Stimulated activated naive CD8-positive, alpha-beta T cell treated with anti-CD3 and anti-CD28 coated beads, Interleukin-15, Interleukin-2, amounts not matched to agents 100 ng/mL and 50 ng/mL, for 24 hours (primary cell): Measurements from ENCODE around the gene MAGI2.

Experiments
- H3K27ac Mint-ChIP-seq: one replicate; pipeline ENCODE4 v1.8.0; 2021; ENCODE audit warnings: mild to moderate bottlenecking, mixed read lengths
- H3K27me3 Mint-ChIP-seq: one replicate; pipeline ENCODE4 v1.8.0; 2021; ENCODE audit warnings: mixed read lengths
- H3K36me3 Mint-ChIP-seq: one replicate; pipeline ENCODE4 v1.8.0; 2021; ENCODE audit warnings: low read depth, mixed read lengths
- H3K4me1 Mint-ChIP-seq: one replicate; pipeline ENCODE4 v1.8.0; 2021; ENCODE audit warnings: low read depth, mixed read lengths
- H3K4me3 Mint-ChIP-seq: one replicate; pipeline ENCODE4 v1.8.0; 2021; ENCODE audit warnings: mild to moderate bottlenecking, mixed read lengths
- H3K9me3 Mint-ChIP-seq: one replicate; pipeline ENCODE4 v1.8.0; 2021; ENCODE audit warnings: mixed read lengths

The MAGI2 gene

DNA sequence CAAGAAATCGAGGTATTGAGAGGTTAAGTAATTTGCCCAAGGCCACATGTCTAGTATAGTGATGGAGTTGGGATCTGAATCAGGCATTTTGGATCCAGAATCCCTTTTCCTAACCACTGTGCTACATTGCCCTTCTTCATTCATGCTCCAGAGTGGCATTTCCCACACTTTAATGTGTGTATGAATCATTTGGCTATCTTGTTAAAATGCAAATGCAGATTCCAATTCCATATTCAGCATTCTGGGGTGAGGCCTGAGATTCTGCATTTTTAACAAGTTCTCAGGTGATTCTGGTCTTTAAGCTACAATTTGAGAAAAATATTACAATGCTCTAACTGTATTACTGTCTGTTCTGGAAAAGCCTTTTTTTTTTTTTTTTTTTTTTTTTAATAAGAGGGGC, 1023.6 kb downstream of the MAGI2 start:
- Mint-ChIP-seq H3K4me3 (no peak overlapping the region), H3K4me1 (no peaks in the 10 kb centered on the region), H3K27ac (no peak overlapping the region), H3K9me3 (no peaks in the 10 kb centered on the region), H3K36me3 (no peaks in the 10 kb centered on the region), H3K27me3 (no peaks in the 10 kb centered on the region)

- no peak overlapping the region for H3K27ac Mint-ChIP-seq
- H3K36me3 Mint-ChIP-seq: no peaks in the 10 kb centered on the region
- no peak overlapping the region for H3K4me3 Mint-ChIP-seq
- H3K9me3 Mint-ChIP-seq: peaks cover 7% of the 10 kb centered on the region
- H3K27me3 Mint-ChIP-seq: no peaks in the 10 kb centered on the region
- no peaks in the 10 kb centered on the region for H3K4me1 Mint-ChIP-seq
Observed at GRCh38 chr7:78427209-78427608, 1026.3 kb downstream of the MAGI2 start.

GRCh38 chr7:78420001-78420400, 1033.5 kb downstream of the MAGI2 start:
- Mint-ChIP-seq H3K4me1 (no peaks in the 10 kb centered on the region), H3K4me3 (no peak overlapping the region), H3K27me3 (no peaks in the 10 kb centered on the region), H3K9me3 (peaks cover 13% of the 10 kb centered on the region), H3K27ac (no peak overlapping the region), H3K36me3 (no peaks in the 10 kb centered on the region)

DNA sequence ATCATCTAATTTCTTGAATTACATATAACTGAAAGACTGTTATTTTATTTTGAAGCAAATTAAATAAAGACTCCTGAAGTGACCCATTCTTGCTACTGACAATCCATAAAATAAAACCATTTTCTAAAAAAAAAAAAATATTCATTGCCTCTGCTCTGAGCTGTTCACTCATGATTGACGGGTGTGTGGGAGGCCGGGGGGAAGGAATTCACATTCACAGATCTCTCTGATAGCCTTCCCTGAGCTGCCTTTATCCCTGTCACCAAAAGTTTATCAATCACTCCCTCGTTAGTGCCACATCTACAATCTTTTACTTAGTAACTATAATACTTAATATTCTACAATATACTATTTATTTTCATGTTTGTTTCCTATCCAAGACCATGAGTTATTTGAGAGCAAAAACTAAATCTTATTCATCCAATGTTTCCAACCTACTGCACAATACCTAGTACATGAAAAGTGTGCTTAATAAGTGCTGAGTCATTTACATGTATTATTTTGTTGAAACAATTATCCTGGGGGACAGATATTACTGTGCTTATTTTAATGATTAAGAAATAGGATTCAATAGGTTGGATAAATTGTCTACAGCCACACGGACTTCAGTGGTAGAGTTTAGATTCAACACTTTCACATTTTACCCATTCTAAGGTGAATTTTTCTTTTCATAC, 1036.2 kb downstream of the MAGI2 start:
- H3K27me3 Mint-ChIP-seq: no peaks in the 10 kb centered on the region

GRCh38 chr7:78413568-78413967, 1039.9 kb downstream of the MAGI2 start:
- Mint-ChIP-seq H3K9me3 (peaks cover 6% of the 10 kb centered on the region), H3K27me3 (no peaks in the 10 kb centered on the region)

More for the DNA sequence above, 1036.2 kb downstream of the MAGI2 start:
- Mint-ChIP-seq H3K4me3 (no peak overlapping the region), H3K4me1 (no peaks in the 10 kb centered on the region), H3K9me3 (peaks cover 6% of the 10 kb centered on the region), H3K27ac (no peak overlapping the region), H3K36me3 (no peaks in the 10 kb centered on the region)

GRCh38 chr7:78412216-78412858, 1041.1 kb downstream of the MAGI2 start:
- H3K9me3 Mint-ChIP-seq: peaks cover 6% of the 10 kb centered on the region
- no peaks in the 10 kb centered on the region for H3K4me1 Mint-ChIP-seq
- no peak overlapping the region for H3K4me3 Mint-ChIP-seq
- H3K27me3 Mint-ChIP-seq: no peaks in the 10 kb centered on the region
- no peaks in the 10 kb centered on the region for H3K36me3 Mint-ChIP-seq
- no peak overlapping the region for H3K27ac Mint-ChIP-seq

More at GRCh38 chr7:78413568-78413967, 1039.9 kb downstream of the MAGI2 start:
- no peaks in the 10 kb centered on the region for H3K4me1 Mint-ChIP-seq
- no peak overlapping the region for H3K4me3 Mint-ChIP-seq
- H3K27ac Mint-ChIP-seq: no peak overlapping the region
- no peaks in the 10 kb centered on the region for H3K36me3 Mint-ChIP-seq

DNA sequence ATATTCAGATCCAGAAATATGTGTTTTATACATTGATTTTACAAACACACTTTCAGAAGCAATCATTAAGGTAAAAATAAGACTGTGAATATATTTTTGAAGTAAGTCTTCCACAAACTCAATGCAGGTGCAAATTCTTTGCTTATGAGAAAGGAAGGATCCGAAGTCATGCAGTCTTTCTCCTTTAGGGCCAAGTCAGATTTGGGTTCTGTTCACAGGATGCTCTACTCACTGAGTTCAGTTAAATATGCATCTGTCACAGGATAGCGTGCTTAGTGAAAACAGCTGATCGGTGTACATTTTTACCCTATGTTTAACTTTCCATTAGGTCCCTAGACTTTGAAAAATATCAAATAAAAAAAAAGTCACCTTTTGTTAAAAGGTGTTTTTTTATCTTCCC, 1046.4 kb downstream of the MAGI2 start:
- Mint-ChIP-seq H3K27ac (no peak overlapping the region), H3K4me1 (no peaks in the 10 kb centered on the region), H3K36me3 (no peaks in the 10 kb centered on the region), H3K9me3 (no peaks in the 10 kb centered on the region), H3K27me3 (no peaks in the 10 kb centered on the region), H3K4me3 (no peak overlapping the region)

- H3K36me3 Mint-ChIP-seq: no peaks in the 10 kb centered on the region
- no peak overlapping the region for H3K27ac Mint-ChIP-seq
- no peaks in the 10 kb centered on the region for H3K9me3 Mint-ChIP-seq
- H3K4me1 Mint-ChIP-seq: no peaks in the 10 kb centered on the region
- no peaks in the 10 kb centered on the region for H3K27me3 Mint-ChIP-seq
- no peak overlapping the region for H3K4me3 Mint-ChIP-seq
Observed at GRCh38 chr7:78406531-78406930, 1046.9 kb downstream of the MAGI2 start.

DNA sequence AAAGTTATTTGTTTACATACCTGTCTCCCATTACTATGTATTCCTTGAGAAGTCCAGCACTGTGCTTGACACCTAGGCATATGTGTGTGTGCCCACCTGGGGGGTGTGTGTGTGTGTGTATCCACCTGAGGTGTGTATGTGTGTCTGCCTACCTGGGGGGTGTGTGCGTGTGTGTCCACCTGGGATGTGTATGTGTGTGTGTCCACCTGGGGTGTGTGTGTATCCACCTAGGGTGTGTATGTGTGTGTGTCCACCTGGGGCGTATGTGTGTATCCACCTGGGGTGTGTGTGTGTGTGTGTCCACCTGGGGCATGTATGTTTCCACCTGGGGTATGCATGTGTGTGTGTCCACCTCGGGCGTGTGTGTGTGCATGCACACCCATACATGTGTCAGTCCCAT, 1051.4 kb downstream of the MAGI2 start:
- H3K9me3 Mint-ChIP-seq: no peaks in the 10 kb centered on the region
- no peak overlapping the region for H3K27ac Mint-ChIP-seq
- H3K4me1 Mint-ChIP-seq: no peaks in the 10 kb centered on the region
- H3K4me3 Mint-ChIP-seq: no peak overlapping the region
- no peaks in the 10 kb centered on the region for H3K27me3 Mint-ChIP-seq
- H3K36me3 Mint-ChIP-seq: no peaks in the 10 kb centered on the region

- Mint-ChIP-seq H3K27me3 (no peaks in the 10 kb centered on the region), H3K36me3 (no peaks in the 10 kb centered on the region), H3K27ac (no peak overlapping the region), H3K9me3 (no peaks in the 10 kb centered on the region), H3K4me3 (no peak overlapping the region), H3K4me1 (no peaks in the 10 kb centered on the region)
Observed at GRCh38 chr7:78400038-78400437, 1053.4 kb downstream of the MAGI2 start.

- H3K27me3 Mint-ChIP-seq: no peaks in the 10 kb centered on the region
- H3K36me3 Mint-ChIP-seq: no peaks in the 10 kb centered on the region
- H3K9me3 Mint-ChIP-seq: no peaks in the 10 kb centered on the region
- no peak overlapping the region for H3K4me3 Mint-ChIP-seq
- no peaks in the 10 kb centered on the region for H3K4me1 Mint-ChIP-seq
- no peak overlapping the region for H3K27ac Mint-ChIP-seq
Observed at GRCh38 chr7:78399033-78399769, 1054.3 kb downstream of the MAGI2 start.

DNA sequence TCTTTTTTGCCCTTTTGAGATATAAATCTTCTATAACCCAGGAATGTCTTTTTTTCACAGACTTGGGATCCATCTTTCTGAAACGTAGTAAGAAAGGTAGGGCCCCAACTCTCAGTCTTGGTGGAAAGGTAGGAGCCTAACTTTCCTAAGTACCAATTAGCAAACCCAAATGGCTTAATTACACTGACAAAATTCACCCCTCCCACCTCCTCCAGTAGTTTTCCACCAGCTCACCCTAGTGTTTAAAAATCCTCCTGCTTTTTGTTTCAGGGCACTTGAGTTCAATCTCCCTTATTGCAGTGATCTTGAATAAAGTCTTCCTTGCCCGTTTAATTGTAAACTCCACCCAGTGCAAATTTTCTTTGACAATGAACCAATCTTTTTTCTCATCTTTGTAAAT, 1054.9 kb downstream of the MAGI2 start:
- Mint-ChIP-seq H3K4me1 (no peaks in the 10 kb centered on the region), H3K27me3 (no peaks in the 10 kb centered on the region), H3K9me3 (no peaks in the 10 kb centered on the region), H3K4me3 (no peak overlapping the region), H3K27ac (no peak overlapping the region), H3K36me3 (no peaks in the 10 kb centered on the region)

DNA sequence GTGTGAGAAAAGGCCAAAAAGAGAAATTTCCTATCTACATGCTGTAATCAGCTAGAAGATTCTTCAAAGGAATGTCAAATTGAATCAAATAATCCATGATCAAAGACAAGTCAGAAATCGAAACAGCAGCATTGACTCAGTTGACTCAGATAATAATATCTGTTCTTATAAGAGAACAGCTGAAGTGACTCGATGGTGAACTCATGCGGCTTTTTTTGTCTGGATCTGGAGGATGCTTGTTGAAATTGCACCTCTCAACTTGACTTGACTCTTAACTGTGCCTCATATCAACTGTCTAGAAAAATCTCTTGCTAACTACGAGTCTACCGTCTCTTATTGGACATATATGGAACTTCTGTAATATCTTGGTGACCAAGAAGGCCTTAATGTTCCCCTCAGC, 1055.4 kb downstream of the MAGI2 start:
- Mint-ChIP-seq H3K36me3 (no peaks in the 10 kb centered on the region), H3K4me3 (no peak overlapping the region), H3K27ac (no peak overlapping the region), H3K27me3 (no peaks in the 10 kb centered on the region), H3K4me1 (no peaks in the 10 kb centered on the region), H3K9me3 (no peaks in the 10 kb centered on the region)

GRCh38 chr7:78396210-78396609, 1057.3 kb downstream of the MAGI2 start:
- no peaks in the 10 kb centered on the region for H3K36me3 Mint-ChIP-seq
- H3K9me3 Mint-ChIP-seq: no peaks in the 10 kb centered on the region
- no peak overlapping the region for H3K4me3 Mint-ChIP-seq
- H3K27me3 Mint-ChIP-seq: no peaks in the 10 kb centered on the region
- no peaks in the 10 kb centered on the region for H3K4me1 Mint-ChIP-seq
- H3K27ac Mint-ChIP-seq: no peak overlapping the region

GRCh38 chr7:78395298-78396036, 1058.0 kb downstream of the MAGI2 start:
- no peaks in the 10 kb centered on the region for H3K4me1 Mint-ChIP-seq
- H3K4me3 Mint-ChIP-seq: no peak overlapping the region
- H3K27ac Mint-ChIP-seq: no peak overlapping the region
- H3K9me3 Mint-ChIP-seq: no peaks in the 10 kb centered on the region
- H3K27me3 Mint-ChIP-seq: no peaks in the 10 kb centered on the region
- no peaks in the 10 kb centered on the region for H3K36me3 Mint-ChIP-seq
